GM21723 (cell line): ENCODE data around the gene ISLR.

ENCODE experiments used
- ATAC-seq: cut with Tn5 transposase; IDR thresholded peaks from one replicate; pipeline ENCODE4 v1.9.1; 2021; ENCODE audit warnings: mild to moderate bottlenecking, moderate library complexity; ENCODE audit not compliant: unreplicated experiment

ISLR gene

DNA sequence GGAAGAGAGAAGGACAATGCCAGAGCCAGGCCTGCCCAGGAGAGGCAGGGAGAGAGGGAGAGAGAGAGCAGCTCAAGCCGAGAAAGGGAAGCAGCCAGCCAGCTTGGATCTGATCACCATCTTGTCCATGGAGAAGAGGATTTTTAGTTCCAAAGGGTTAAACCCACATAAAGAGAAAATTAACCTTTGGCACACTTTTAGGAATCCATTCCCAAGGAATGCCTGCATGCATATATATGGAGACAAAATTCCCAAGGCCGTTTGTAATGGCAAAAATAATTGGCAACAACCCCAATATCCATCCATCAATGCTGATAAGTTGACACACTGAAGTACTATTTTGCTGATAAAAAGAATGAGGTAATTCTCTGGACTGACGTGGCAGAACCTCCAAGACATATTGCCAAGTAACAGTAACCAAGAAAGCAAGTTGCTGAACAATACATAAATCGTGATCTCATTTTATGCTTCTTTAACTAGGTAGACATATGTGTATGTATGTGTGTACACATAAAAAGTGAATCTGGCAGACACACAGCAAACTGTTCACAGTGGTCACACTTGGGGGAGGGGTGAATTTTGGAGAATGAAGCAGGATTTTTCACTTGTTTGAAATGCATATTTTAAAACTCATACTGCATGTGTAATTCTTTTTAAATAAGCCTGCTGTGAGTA, 36.6 kb downstream of the ISLR start:
- no peak for ATAC-seq

DNA sequence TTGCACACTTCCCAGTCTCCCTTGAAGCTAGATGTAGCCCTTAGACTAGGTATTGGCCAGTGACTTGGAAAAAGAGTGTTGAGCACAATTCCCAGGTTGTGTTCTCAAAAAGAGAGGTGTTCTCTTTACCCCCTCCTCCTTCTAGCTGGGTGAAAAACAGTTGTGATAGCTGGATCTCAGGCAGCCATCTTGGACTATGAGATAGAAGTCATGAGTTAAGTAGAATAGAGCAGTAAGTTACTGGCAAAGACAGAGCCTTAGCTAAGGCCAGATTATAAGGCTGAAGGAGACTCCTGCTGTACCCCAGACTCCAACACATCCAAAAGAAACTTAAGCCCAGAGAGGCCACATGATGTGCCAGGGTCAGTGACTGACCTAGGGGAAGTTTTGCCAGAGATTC, 37.2 kb downstream of the ISLR start:
- no peak for ATAC-seq

GRCh38 chr15:74211656-74212055, 38.1 kb downstream of the ISLR start:
- no peak for ATAC-seq

DNA sequence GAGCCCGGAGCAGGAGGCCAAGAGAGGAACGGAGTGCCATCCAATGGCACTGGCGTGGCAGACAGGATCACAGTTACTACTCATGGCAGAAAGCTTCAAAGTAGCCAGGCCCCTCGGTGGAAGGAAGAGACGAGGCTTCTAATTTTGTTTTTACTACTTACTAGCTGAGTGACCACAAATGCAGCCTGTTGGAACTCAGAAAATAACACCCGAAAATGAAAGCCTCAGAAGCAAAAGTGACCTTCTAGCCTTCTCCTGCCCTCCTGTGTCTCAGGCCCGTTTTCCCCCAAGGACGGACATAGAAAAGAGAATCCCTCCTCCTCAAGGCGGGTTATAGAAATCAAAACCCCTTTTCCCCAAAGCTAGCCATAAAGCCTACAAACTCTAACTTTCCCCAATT, 39.0 kb downstream of the ISLR start:
- ATAC-seq, result no peak

- no peak for ATAC-seq
Measured at GRCh38 chr15:74213858-74214284, 40.4 kb downstream of the ISLR start.

DNA sequence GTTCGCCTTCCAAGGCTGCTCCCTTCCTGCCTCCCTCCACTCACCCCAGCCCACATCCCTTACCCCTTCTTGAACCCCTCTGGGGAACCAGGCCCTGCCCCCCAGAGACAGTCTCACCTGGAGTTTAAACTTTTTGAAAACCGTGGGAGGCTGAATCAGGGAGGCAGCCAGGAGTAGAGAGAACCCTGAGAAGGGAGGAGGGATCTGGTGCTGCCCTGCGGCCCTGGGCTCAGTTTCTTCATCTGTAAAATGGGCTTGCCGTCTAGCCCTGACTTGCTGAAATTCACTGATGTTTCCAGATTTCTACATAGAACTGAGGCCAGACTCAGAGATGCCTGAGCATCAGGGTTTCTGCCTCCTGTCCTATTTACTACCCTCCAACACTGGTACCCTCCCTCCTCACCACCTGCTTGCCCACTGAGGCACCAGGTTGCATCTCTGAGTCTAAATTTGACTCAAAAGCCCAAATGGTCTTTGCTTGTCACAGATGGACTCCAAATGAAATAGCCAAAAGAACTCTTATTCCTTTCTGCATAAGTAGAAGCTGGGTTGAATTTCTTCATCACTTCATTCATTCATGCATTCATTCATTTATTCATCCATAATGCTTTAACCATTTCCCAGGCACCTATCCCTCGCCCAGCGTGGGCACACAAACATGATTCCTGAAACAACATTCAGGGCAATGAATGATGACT, 41.0 kb downstream of the ISLR start:
- no peak for ATAC-seq

DNA sequence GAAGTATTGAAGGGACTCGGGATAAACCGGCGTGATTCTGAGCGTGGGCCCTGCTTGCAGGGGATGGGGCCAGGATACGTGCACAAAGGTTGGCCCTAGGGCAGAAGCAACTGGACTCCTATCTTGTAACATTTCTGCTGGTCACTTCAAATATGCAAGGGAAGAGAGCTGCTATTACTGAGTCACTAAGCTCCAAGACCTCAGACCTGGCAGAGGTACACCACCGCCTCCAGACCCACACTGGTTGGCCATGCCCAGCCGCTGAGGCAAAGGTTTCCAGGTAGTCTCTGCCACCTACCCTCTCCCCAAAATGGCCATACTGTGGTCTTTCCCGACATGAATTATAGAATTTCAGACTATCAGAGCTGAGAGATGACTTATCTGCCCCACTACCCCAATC, 42.4 kb downstream of the ISLR start:
- no peak for ATAC-seq

- ATAC-seq, result no peak
Measured at GRCh38 chr15:74216949-74217348, 43.4 kb downstream of the ISLR start.

- ATAC-seq, result no peak
Measured at GRCh38 chr15:74217907-74218885, 44.7 kb downstream of the ISLR start.

GRCh38 chr15:74220475-74221248, 47.2 kb downstream of the ISLR start:
- no peak for ATAC-seq

DNA sequence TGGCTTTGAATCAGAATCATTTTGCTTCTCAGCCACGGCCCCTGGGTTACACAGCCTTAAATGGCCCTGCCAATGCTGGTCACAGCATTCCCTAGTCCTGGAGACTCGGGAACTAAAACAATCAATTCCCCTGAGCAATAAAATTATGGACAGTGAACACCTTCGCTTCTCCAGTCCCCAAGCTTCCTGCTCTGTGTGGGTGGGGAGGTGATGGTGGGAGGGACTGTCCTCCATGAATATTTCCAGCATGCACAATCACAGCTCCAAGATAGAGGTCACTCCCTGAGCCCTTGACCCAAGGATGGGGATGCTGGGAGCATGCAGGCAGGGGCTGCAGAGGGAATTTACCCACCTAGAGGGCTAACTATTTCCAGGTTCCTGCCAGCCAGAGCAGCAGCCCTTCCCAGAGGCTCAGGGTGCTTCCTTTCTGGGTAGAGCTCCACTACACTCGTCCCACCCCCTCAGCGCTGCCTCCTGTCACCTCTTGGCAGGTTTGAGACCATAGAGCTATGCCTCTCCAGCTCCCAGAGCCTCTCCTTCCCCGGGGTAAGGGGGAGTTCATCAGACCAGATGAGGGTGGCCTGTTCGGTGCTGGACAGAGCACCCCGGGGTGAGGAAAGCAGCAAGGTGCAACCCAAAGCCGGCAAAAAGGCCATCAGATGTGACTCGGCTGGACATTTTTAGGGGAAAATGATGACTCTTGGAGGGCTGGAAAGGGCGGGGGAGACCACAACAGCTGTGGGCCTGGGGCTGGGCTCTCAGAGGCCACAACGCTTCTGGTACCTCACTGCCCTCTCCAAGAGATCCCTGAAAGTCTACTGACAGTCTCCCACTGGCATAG, 48.1 kb downstream of the ISLR start:
- ATAC-seq, result no peak

- no peak for ATAC-seq
Measured at GRCh38 chr15:74222240-74223119, 49.0 kb downstream of the ISLR start.

- ATAC-seq, result no peak
Measured at GRCh38 chr15:74225928-74226327, 52.4 kb downstream of the ISLR start.
